HCT116 (cell line): ENCODE data around the gene UVRAG. TPM values are rescaled to one million over a fixed set of nuclear protein-coding genes. Genes with fewer than 3 reads are reported as not detected.
A peak's percentile ranks its signal among the peaks of the same experiment; 100 is the strongest.

ENCODE experiments used
- ATAC-seq: fragments of 200-7000 bp; cut with Tn5 transposase; 2 replicates; pipeline ENCODE4 v1.9.1; 2020; ENCODE audit warnings: mild to moderate bottlenecking, moderate library complexity
- BruUV-seq: library from RNA; stranded (reverse); fragments of 400-500 nt; replicated peaks from 2 replicates; lab custom pipeline; 2021; lab: Mats Ljungman, UMichigan
- CTCF ChIA-PET: fragments of 300-600 bp; sonication (Branson Sonifier 250); formaldehyde crosslinking; loops from one replicate; lab custom pipeline; 2021; ENCODE audit warnings: antibody characterized with exemption; lab: Charles Lee
- POLR2A ChIA-PET: fragments of 300-600, 350-600 bp; sonication (Branson Sonifier 250); formaldehyde crosslinking; loops from one replicate; lab custom pipeline; 2021; ENCODE audit warnings: antibody characterized with exemption; lab: Charles Lee
- RAD21 ChIA-PET, 2 experiments: fragments of 300-600 bp; sonication (Branson Sonifier 250); formaldehyde crosslinking; loops; one replicate each; lab custom pipeline; 2023; ENCODE audit warnings: low total read pairs in 2 of 2; ENCODE audit not compliant: uncharacterized antibody in 2 of 2, unreplicated experiment in 2 of 2, low non-redundant PET in 1 of 2; lab: Charles Lee
- DNase-seq: peaks from one replicate; pipeline ENCODE4 v3.0.0-alpha.2; 2010; ENCODE audit warnings: low read depth, low spot score
- H2AFZ ChIP-seq: fragments of 200-600 bp; shearing (Covaris generic), sonication (generic); 2 replicates; pipeline ENCODE4 v1.6.1; 2017; ENCODE audit warnings: low read depth, mixed run types, mixed read lengths, antibody characterized with exemption, low read length; ENCODE audit not compliant: poor library complexity, severe bottlenecking
- H3K27ac ChIP-seq: 2 replicates; pipeline ENCODE4 v1.5.1; 2012; ENCODE audit warnings: low read depth, low read length
- H3K27me3 ChIP-seq: fragments of 200-600 bp; sonication (generic); 2 replicates; pipeline ENCODE4 v1.6.1; 2016; ENCODE audit warnings: mixed run types, low read length, mixed read lengths; ENCODE audit not compliant: insufficient read depth
- H3K36me3 ChIP-seq, 2 experiments: fragments of 200-500 bp in 1 of 2; fragments of 200-600 bp in 1 of 2; sonication (Bioruptor generic) in 1 of 2; sonication (generic) in 1 of 2; 2 replicates each; pipeline versions ENCODE4 v1.5.1 to v1.6.1; 2014 to 2016; ENCODE audit warnings: low read length in 2 of 2, inconsistent platforms in 1 of 2, mixed read lengths in 1 of 2, mixed run types in 1 of 2; ENCODE audit not compliant: insufficient read depth in 2 of 2, control insufficient read depth in 1 of 2
- H3K4me1 ChIP-seq, 2 experiments: fragments of 200-600 bp in 1 of 2; sonication (generic) in 1 of 2; 2 replicates each; pipeline versions ENCODE4 v1.5.1 to v1.6.1; 2012 to 2017; ENCODE audit warnings: low read length in 2 of 2, inconsistent platforms in 1 of 2, mild to moderate bottlenecking in 1 of 2, mixed read lengths in 1 of 2, mixed run types in 1 of 2, moderate library complexity in 1 of 2; ENCODE audit not compliant: insufficient read depth in 2 of 2, control insufficient read depth in 1 of 2
- H3K4me2 ChIP-seq: fragments of 200-600 bp; sonication (generic); 2 replicates; pipeline ENCODE4 v1.6.1; 2017; ENCODE audit warnings: mixed run types, low read length, mixed read lengths
- H3K4me3 ChIP-seq, 2 experiments: fragments of 200-600 bp in 1 of 2; sonication (generic) in 1 of 2; replicated peaks in 1 of 2; 2 replicates each; pipeline ENCODE4 v1.5.1; 2011 to 2016; ENCODE audit warnings: low read length in 2 of 2, control low read depth in 1 of 2, low read depth in 1 of 2, mild to moderate bottlenecking in 1 of 2, mixed read lengths in 1 of 2, mixed run types in 1 of 2
- H3K79me2 ChIP-seq: fragments of 200-600 bp; sonication (generic); 2 replicates; pipeline ENCODE4 v1.6.1; 2017; ENCODE audit warnings: mild to moderate bottlenecking, mixed run types, low read length, moderate library complexity, mixed read lengths; ENCODE audit not compliant: insufficient read depth
- H3K9ac ChIP-seq: fragments of 200-600 bp; sonication (generic); 2 replicates; pipeline ENCODE4 v1.6.1; 2016; ENCODE audit warnings: low read length, mixed read lengths
- H3K9me2 ChIP-seq: fragments of 200-600 bp; sonication (generic), shearing (Covaris generic); 2 replicates; pipeline ENCODE4 v1.6.1; 2017; ENCODE audit warnings: mixed run types, mild to moderate bottlenecking, moderate library complexity; ENCODE audit not compliant: insufficient read depth
- H3K9me3 ChIP-seq, 2 experiments: fragments of 200-500 bp in 1 of 2; fragments of 200-600 bp in 1 of 2; sonication (Bioruptor generic) in 1 of 2; sonication (generic) in 1 of 2; 2 replicates each; pipeline ENCODE4 v1.6.1; 2014 to 2017; ENCODE audit warnings: low read length in 2 of 2, mixed read lengths in 2 of 2, inconsistent platforms in 1 of 2, low read depth in 1 of 2, mild to moderate bottlenecking in 1 of 2, mixed run types in 1 of 2, moderate library complexity in 1 of 2; ENCODE audit not compliant: control insufficient read depth in 1 of 2, insufficient read depth in 1 of 2
- H4K20me1 ChIP-seq: fragments of 200-600 bp; sonication (generic), shearing (Covaris generic); 2 replicates; pipeline ENCODE4 v1.6.1; 2017; ENCODE audit warnings: mixed run types, mild to moderate bottlenecking, moderate library complexity; ENCODE audit not compliant: insufficient read depth
- ELF1 ChIP-seq: IDR thresholded peaks from 2 replicates; pipeline ENCODE4 v1.6.1; 2012; ENCODE audit warnings: low read depth, borderline replicate concordance
- EZH2 ChIP-seq: fragments of 200-600 bp; sonication (generic); IDR thresholded peaks from 2 replicates; pipeline ENCODE4 v1.6.1; 2017; ENCODE audit warnings: antibody characterized with exemption, mixed run types
- FOSL1 ChIP-seq: IDR thresholded peaks from 2 replicates; pipeline ENCODE4 v1.6.1; 2012; ENCODE audit warnings: low read depth
- POLR2A ChIP-seq: IDR thresholded peaks from 2 replicates; pipeline ENCODE4 v1.7.0; 2011; ENCODE audit warnings: borderline replicate concordance; ENCODE audit not compliant: insufficient read depth, insufficient read length; ENCODE audit errors: extremely low read depth
- RAD21 ChIP-seq: IDR thresholded peaks from 2 replicates; pipeline ENCODE4 v1.6.1; 2012; ENCODE audit warnings: low read depth, mild to moderate bottlenecking
- SIN3A ChIP-seq: IDR thresholded peaks from 2 replicates; pipeline ENCODE4 v1.6.1; 2012; ENCODE audit warnings: low read depth
- SP1 ChIP-seq: IDR thresholded peaks from 2 replicates; pipeline ENCODE4 v1.6.1; 2012; ENCODE audit warnings: low read depth
- TCF7L2 ChIP-seq: IDR thresholded peaks from 2 replicates; pipeline ENCODE4 v1.7.0; 2011; ENCODE audit warnings: borderline replicate concordance, inconsistent platforms; ENCODE audit not compliant: insufficient read depth, insufficient read length; ENCODE audit errors: extremely low read depth
- intact Hi-C: fragments of 100-400 bp; cut with micrococcal nuclease; formaldehyde crosslinking; loops from 2 replicates; pipeline ENCODE4 v1.10.0; 2022
- total RNA-seq: library from RNA; stranded (reverse); gene quantifications from one replicate; pipeline ENCODE4 v1.2.1, GENCODE V29; 2021; ENCODE audit not compliant: unreplicated experiment
- TF ChIP-seq, protein P1 (sequence below), 3 experiments: fragments of 200-600 bp in 1 of 3; sonication (generic) in 1 of 3; IDR thresholded peaks in 2 of 3; conservative IDR thresholded peaks in 1 of 3; 2 replicates each; pipeline ENCODE4 v1.5.1; 2012 to 2017; ENCODE audit warnings: low read depth in 2 of 3, low read length in 2 of 3, antibody characterized with exemption in 1 of 3, borderline replicate concordance in 1 of 3, control low read depth in 1 of 3, mild to moderate bottlenecking in 1 of 3, mixed read lengths in 1 of 3, mixed run types in 1 of 3, moderate library complexity in 1 of 3; ENCODE audit not compliant: insufficient read depth in 1 of 3

Gene UVRAG
- total RNA-seq, 1 experiment from 2014 or later = 12.3 TPM

GRCh38 chr11:75802913-75803820 lies 11.8 kb upstream of the UVRAG start:
- no peaks in the 10 kb centered on the region for H3K4me1 ChIP-seq
- CTCF ChIA-PET = interaction anchor here (0.9 to 2.5 kb wide), 5 partner anchors 11 to 516 kb away, joined by 3 to 30 read pairs (median 10); no protein-coding TSS in a partner anchor
- no peak overlapping the region for H3K9ac ChIP-seq
- intact Hi-C loops = loop anchor here (1.0 to 2.0 kb wide), 3 partner anchors 64 to 516 kb away; no protein-coding TSS in a partner anchor
- no peak overlapping the region for H3K4me3 ChIP-seq
- RAD21 ChIA-PET = interaction anchor here in 1 of 2 experiments (0.7 to 1.0 kb wide), 3 partner anchors 64 to 503 kb away, joined by 3 to 4 read pairs (median 3); no protein-coding TSS in a partner anchor
- H3K27ac ChIP-seq = no peak overlapping the region
- H3K4me2 ChIP-seq = no peak overlapping the region
- H4K20me1 ChIP-seq = no peaks in the 10 kb centered on the region
- ATAC-seq (peak; percentile 98), DNase-seq (peak; percentile 46)
- POLR2A ChIA-PET = no interaction called here
- no TSS peak for BruUV-seq
- TF ChIP-seq, protein P1, sequence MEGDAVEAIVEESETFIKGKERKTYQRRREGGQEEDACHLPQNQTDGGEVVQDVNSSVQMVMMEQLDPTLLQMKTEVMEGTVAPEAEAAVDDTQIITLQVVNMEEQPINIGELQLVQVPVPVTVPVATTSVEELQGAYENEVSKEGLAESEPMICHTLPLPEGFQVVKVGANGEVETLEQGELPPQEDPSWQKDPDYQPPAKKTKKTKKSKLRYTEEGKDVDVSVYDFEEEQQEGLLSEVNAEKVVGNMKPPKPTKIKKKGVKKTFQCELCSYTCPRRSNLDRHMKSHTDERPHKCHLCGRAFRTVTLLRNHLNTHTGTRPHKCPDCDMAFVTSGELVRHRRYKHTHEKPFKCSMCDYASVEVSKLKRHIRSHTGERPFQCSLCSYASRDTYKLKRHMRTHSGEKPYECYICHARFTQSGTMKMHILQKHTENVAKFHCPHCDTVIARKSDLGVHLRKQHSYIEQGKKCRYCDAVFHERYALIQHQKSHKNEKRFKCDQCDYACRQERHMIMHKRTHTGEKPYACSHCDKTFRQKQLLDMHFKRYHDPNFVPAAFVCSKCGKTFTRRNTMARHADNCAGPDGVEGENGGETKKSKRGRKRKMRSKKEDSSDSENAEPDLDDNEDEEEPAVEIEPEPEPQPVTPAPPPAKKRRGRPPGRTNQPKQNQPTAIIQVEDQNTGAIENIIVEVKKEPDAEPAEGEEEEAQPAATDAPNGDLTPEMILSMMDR (IDR thresholded peaks at IDR 0.05 in 2 of 3, conservative IDR thresholded peaks at IDR 0.05 in 1 of 3; ENCODE audit: borderline replicate concordance in 1 of 3, insufficient read depth in 1 of 3, low read depth in 2 of 3, low read length in 2 of 3) = peak; percentile 77 to 93 (median 89)
- TF ChIP-seq EZH2 (no peak), SIN3A (no peak), FOSL1 (no peak), ELF1 (no peak), SP1 (no peak), RAD21 (peak; percentile 80), TCF7L2 (no peak), POLR2A (no peak)
- H2AFZ ChIP-seq = no peak overlapping the region
- H3K79me2 ChIP-seq = no peaks in the 10 kb centered on the region
- H3K9me2 ChIP-seq = no peaks in the 10 kb centered on the region
- H3K36me3 ChIP-seq = no peaks in the 10 kb centered on the region
- H3K9me3 ChIP-seq = no peaks in the 10 kb centered on the region
- no peaks in the 10 kb centered on the region for H3K27me3 ChIP-seq
